DND-41 (cell line): ENCODE measurements around the gene HS3ST6.

Experiments used
- ATAC-seq: fragments of 200-7000 bp; cut with Tn5 transposase; 3 replicates; pipeline ENCODE4 v1.9.1; 2021; ENCODE audit warnings: low read depth; ENCODE audit not compliant: insufficient read depth
- DNase-seq: peaks from one replicate; pipeline ENCODE4 v3.0.0-alpha.2; 2020
- H2AFZ ChIP-seq: 2 replicates; pipeline ENCODE4 v1.6.0; 2012; ENCODE audit warnings: low read depth, low read length
- H3K27ac ChIP-seq: 2 replicates; pipeline ENCODE4 v1.5.1; 2012; ENCODE audit warnings: low read length, inconsistent platforms
- H3K27me3 ChIP-seq: fragments of 200-600 bp; sonication (generic); 2 replicates; pipeline ENCODE4 v1.6.0; 2012; ENCODE audit warnings: low read length, mild to moderate bottlenecking, inconsistent platforms; ENCODE audit not compliant: insufficient read depth, poor library complexity
- H3K36me3 ChIP-seq: 2 replicates; pipeline ENCODE4 v1.5.1; 2012; ENCODE audit warnings: low read length, inconsistent platforms; ENCODE audit not compliant: insufficient read depth
- H3K4me1 ChIP-seq: 2 replicates; pipeline ENCODE4 v1.5.1; 2012; ENCODE audit warnings: mild to moderate bottlenecking, low read length; ENCODE audit not compliant: insufficient read depth
- H3K4me2 ChIP-seq: 2 replicates; pipeline ENCODE4 v1.6.0; 2012; ENCODE audit warnings: mild to moderate bottlenecking, moderate library complexity, low read length, inconsistent platforms; ENCODE audit not compliant: insufficient read depth
- H3K4me3 ChIP-seq, 2 experiments: fragments of 200-600 bp in 1 of 2; shearing (Covaris generic) in 1 of 2; 2 replicates each; pipeline ENCODE4 v1.5.1; 2012 to 2016; ENCODE audit warnings: inconsistent platforms in 2 of 2, low read length in 2 of 2, mild to moderate bottlenecking in 2 of 2, low read depth in 1 of 2, moderate library complexity in 1 of 2
- H3K79me2 ChIP-seq: 2 replicates; pipeline ENCODE4 v1.6.0; 2012; ENCODE audit warnings: low read length, inconsistent platforms; ENCODE audit not compliant: insufficient read depth
- H3K9ac ChIP-seq: 2 replicates; pipeline ENCODE4 v1.6.0; 2012; ENCODE audit warnings: low read depth, mild to moderate bottlenecking, inconsistent platforms, low read length, moderate library complexity
- H3K9me3 ChIP-seq: 2 replicates; pipeline ENCODE4 v1.5.1; 2012; ENCODE audit warnings: low read length, moderate library complexity, mild to moderate bottlenecking, inconsistent platforms; ENCODE audit not compliant: insufficient read depth, severe bottlenecking
- H4K20me1 ChIP-seq: 2 replicates; pipeline ENCODE4 v1.6.0; 2012; ENCODE audit warnings: low read length; ENCODE audit not compliant: insufficient read depth
- EZH2 ChIP-seq: IDR thresholded peaks from 3 replicates; pipeline ENCODE4 v1.6.1; 2012; ENCODE audit warnings: borderline replicate concordance, low read depth, mild to moderate bottlenecking, moderate library complexity, low read length, inconsistent platforms; ENCODE audit not compliant: severe bottlenecking
- TF ChIP-seq, protein P1 (sequence below): IDR thresholded peaks from 2 replicates; pipeline ENCODE4 v1.5.1; 2012; ENCODE audit warnings: borderline replicate concordance, low read length, moderate library complexity, mild to moderate bottlenecking; ENCODE audit not compliant: poor library complexity, severe bottlenecking; ENCODE audit errors: extremely low read depth

Gene HS3ST6

DNA sequence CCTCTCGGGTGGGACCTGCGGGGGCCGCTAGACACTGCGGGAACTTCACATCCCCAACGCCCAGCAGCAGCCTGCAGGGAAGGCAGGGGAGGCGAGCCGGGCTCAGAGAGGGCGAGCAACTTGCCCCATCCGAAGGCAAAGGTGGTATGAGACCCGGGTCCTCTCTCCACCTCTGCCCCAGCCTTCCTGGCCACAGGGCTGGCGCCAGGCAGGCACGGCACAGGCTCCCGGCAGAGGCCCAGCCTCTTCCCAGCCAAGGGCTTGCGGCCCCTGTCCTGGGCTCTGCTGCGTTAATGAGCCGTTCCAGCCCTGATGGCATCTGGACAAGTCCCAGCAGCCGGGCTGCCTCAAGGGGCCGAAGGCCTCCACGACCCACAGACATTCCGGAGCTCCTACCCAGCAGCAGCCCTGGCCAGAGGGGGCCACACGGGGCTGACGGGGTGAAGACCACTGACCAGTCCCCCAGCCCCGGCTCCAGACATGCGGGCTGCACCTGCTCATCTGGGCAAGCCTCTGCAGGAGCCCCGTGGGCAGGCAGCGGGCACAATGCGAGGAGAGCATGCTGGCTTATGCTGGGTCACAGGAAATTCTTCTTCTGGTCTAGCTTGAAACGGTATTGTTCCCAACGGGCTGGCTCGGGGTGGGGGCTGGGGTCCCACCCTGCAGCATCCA is 1.2 kb upstream of the HS3ST6 start:
- H2AFZ ChIP-seq = no peak overlapping the region
- H3K27ac ChIP-seq = no peak overlapping the region
- H3K4me2 ChIP-seq = no peak overlapping the region
- no peaks in the 10 kb centered on the region for H3K79me2 ChIP-seq
- H3K4me1 ChIP-seq = no peaks in the 10 kb centered on the region
- no peak overlapping the region for H3K9ac ChIP-seq
- no peaks in the 10 kb centered on the region for H3K36me3 ChIP-seq
- no peaks in the 10 kb centered on the region for H4K20me1 ChIP-seq
- TF ChIP-seq EZH2 = no peak
- TF ChIP-seq, protein P1, sequence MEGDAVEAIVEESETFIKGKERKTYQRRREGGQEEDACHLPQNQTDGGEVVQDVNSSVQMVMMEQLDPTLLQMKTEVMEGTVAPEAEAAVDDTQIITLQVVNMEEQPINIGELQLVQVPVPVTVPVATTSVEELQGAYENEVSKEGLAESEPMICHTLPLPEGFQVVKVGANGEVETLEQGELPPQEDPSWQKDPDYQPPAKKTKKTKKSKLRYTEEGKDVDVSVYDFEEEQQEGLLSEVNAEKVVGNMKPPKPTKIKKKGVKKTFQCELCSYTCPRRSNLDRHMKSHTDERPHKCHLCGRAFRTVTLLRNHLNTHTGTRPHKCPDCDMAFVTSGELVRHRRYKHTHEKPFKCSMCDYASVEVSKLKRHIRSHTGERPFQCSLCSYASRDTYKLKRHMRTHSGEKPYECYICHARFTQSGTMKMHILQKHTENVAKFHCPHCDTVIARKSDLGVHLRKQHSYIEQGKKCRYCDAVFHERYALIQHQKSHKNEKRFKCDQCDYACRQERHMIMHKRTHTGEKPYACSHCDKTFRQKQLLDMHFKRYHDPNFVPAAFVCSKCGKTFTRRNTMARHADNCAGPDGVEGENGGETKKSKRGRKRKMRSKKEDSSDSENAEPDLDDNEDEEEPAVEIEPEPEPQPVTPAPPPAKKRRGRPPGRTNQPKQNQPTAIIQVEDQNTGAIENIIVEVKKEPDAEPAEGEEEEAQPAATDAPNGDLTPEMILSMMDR = no peak
- peaks cover 3% of the 10 kb centered on the region for H3K27me3 ChIP-seq
- DNase-seq (no peak), ATAC-seq (no peak)
- no peak overlapping the region for H3K4me3 ChIP-seq
- H3K9me3 ChIP-seq = no peaks in the 10 kb centered on the region

DNA sequence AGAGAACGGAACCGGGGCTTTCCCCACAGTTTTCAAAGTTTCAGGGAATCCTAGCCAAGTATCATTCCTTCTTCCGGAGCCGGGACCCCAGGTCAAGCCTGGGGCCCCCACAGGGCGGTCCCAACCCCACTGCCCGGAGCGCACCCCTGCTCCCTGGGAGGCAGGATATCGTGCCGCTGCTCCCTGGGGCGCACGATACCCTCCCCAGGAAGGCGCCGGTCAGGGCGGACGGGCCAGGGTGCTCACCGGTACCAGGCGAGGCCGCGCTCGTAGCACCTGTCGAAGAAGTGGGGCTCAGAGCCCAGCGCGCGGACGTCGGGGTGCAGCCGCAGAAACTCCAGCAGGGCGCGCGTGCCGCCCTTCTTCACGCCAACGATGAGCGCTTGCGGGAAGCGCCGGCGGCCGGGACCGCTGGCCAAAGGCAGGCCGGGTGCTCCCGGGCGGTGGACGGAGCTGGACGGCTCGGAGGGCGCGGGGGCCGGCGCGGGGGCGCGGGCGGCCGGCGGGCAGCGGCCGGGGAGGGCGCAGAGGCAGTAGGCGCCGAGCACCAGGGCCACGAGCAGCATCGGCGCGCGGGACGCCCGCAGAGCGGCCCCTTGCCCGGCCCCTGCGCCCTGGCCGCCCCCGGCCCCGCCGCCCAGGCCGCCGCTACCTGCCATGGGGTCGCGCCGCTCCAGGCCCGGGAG is 407 bp downstream of the HS3ST6 start:
- TF ChIP-seq EZH2 = no peak
- TF ChIP-seq, protein P1 = no peak
- DNase-seq = no peak
- no peak overlapping the region for H2AFZ ChIP-seq
- no peaks in the 10 kb centered on the region for H4K20me1 ChIP-seq
- H3K27me3 ChIP-seq = no peaks in the 10 kb centered on the region
- ATAC-seq = no peak
- H3K9me3 ChIP-seq = no peaks in the 10 kb centered on the region
- H3K36me3 ChIP-seq = no peaks in the 10 kb centered on the region
- H3K9ac ChIP-seq = no peak overlapping the region
- H3K4me3 ChIP-seq = no peak overlapping the region
- no peak overlapping the region for H3K27ac ChIP-seq
- H3K79me2 ChIP-seq = no peaks in the 10 kb centered on the region
- no peak overlapping the region for H3K4me2 ChIP-seq
- no peaks in the 10 kb centered on the region for H3K4me1 ChIP-seq

DNA sequence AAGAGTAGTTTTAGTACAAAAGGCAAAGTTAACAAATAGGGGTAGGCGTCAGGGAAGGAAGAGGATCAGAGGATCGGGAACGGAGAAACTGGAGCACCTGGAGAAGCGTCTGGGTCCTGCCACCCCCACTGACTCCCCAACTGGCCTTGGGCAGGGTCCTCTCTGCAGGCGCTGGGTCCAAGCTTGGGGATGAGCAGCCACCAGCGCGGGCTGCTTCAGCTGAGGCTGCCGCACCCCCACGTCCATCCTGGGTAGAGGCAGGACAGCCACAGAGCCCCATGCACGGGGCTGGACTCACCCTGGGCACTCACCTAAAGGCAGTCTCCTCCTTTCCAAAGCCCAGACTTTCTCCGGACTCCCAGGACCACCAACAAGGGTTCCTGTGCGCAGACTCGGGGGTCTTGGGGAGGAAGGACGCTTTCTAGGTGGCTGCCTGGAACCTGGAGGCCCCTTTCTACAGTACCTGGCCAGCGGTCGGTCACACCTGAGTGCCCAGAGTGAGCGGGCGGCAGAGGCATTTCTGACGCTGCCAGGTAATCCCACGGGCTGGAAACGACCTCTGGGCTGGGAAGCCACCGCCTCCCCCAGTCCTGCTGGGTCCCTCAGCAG is 1.1 kb downstream of the HS3ST6 start:
- H3K4me3 ChIP-seq = no peak overlapping the region
- TF ChIP-seq, protein P1 = no peak
- TF ChIP-seq EZH2 = no peak
- no peak for ATAC-seq

More for the DNA sequence above, 1.1 kb downstream of the HS3ST6 start:
- Histone ChIP-seq H3K4me2 (no peak overlapping the region), H3K27me3 (no peaks in the 10 kb centered on the region), H2AFZ (no peak overlapping the region), H3K27ac (no peak overlapping the region), H3K9ac (no peak overlapping the region), H4K20me1 (no peaks in the 10 kb centered on the region), H3K36me3 (no peaks in the 10 kb centered on the region), H3K79me2 (no peaks in the 10 kb centered on the region), H3K4me1 (no peaks in the 10 kb centered on the region), H3K9me3 (no peaks in the 10 kb centered on the region)
- DNase-seq = no peak
